ENCODE measurements around the gene RARA.

DNA sequence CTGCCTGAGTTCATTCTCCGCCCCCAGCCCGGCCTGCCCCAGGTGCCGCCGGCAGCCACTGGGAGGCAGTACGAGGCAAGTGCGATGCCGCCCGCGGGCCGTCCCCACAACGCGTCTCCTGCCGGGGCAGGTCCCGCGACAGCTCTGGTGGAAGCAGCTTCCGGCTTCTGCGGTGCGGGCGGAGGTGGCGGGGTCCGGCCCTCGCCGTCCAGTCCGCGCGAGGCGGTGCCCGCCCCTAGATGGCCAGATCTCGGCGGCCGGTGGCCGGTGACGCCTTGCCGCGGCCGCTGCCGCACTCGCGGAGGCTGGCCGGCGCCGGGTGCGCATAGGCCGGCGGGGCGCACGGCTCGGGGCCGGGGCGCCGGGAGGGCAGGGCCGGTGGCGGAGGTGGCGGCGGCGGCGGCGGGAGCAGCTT is 53.7 kb downstream of the RARA start:
- TF ChIP-seq ZFP3 (CRISPR knock-in tag; IDR thresholded peaks at IDR 0.05) = no peak
- TF ChIP-seq OSR1 (CRISPR knock-in tag; IDR thresholded peaks at IDR 0.05) = no peak
- TF ChIP-seq, protein P1, sequence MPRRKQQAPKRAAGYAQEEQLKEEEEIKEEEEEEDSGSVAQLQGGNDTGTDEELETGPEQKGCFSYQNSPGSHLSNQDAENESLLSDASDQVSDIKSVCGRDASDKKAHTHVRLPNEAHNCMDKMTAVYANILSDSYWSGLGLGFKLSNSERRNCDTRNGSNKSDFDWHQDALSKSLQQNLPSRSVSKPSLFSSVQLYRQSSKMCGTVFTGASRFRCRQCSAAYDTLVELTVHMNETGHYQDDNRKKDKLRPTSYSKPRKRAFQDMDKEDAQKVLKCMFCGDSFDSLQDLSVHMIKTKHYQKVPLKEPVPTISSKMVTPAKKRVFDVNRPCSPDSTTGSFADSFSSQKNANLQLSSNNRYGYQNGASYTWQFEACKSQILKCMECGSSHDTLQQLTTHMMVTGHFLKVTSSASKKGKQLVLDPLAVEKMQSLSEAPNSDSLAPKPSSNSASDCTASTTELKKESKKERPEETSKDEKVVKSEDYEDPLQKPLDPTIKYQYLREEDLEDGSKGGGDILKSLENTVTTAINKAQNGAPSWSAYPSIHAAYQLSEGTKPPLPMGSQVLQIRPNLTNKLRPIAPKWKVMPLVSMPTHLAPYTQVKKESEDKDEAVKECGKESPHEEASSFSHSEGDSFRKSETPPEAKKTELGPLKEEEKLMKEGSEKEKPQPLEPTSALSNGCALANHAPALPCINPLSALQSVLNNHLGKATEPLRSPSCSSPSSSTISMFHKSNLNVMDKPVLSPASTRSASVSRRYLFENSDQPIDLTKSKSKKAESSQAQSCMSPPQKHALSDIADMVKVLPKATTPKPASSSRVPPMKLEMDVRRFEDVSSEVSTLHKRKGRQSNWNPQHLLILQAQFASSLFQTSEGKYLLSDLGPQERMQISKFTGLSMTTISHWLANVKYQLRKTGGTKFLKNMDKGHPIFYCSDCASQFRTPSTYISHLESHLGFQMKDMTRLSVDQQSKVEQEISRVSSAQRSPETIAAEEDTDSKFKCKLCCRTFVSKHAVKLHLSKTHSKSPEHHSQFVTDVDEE (CRISPR knock-in tag; IDR thresholded peaks at IDR 0.05) = no peak
